H9 (cell line): ENCODE measurements around the gene MALAT1. TPM values are rescaled to one million over a fixed set of nuclear protein-coding genes. Genes with fewer than 3 reads are reported as not detected.

ENCODE experiments used
- DNase-seq: peaks from one replicate; pipeline ENCODE4 v3.0.0-alpha.2; 2017
- H2AFZ ChIP-seq: one replicate; pipeline ENCODE4 v1.6.1; 2013; ENCODE audit warnings: mild to moderate bottlenecking, low read length, control low read depth, moderate library complexity
- H2AK5ac ChIP-seq: 2 replicates; pipeline ENCODE4 v1.6.1; 2013; ENCODE audit warnings: low read length, control low read depth, mixed read lengths; ENCODE audit not compliant: insufficient read length
- H2BK120ac ChIP-seq: one replicate; pipeline ENCODE4 v1.6.1; 2013; ENCODE audit warnings: low read depth, mild to moderate bottlenecking, low read length, control low read depth, inconsistent platforms; ENCODE audit not compliant: poor library complexity, severe bottlenecking
- H2BK12ac ChIP-seq: 2 replicates; pipeline ENCODE4 v1.6.1; 2013; ENCODE audit warnings: low read length, control low read depth, mixed read lengths, low read depth; ENCODE audit not compliant: insufficient read length
- H2BK15ac ChIP-seq: 2 replicates; pipeline ENCODE4 v1.6.1; 2013; ENCODE audit warnings: low read depth, low read length, control low read depth
- H2BK20ac ChIP-seq: one replicate; pipeline ENCODE4 v1.6.1; 2013; ENCODE audit warnings: low read depth, mild to moderate bottlenecking, low read length, control low read depth, inconsistent platforms; ENCODE audit not compliant: poor library complexity, severe bottlenecking
- H2BK5ac ChIP-seq: 2 replicates; pipeline ENCODE4 v1.6.1; 2013; ENCODE audit warnings: low read length, control low read depth, mixed read lengths; ENCODE audit not compliant: insufficient read length
- H3K14ac ChIP-seq: 2 replicates; pipeline ENCODE4 v1.6.1; 2013; ENCODE audit warnings: low read length, control low read depth; ENCODE audit not compliant: insufficient read depth
- H3K18ac ChIP-seq: 2 replicates; pipeline ENCODE4 v1.6.1; 2013; ENCODE audit warnings: low read depth, mild to moderate bottlenecking, mixed read lengths, low read length, control low read depth; ENCODE audit not compliant: insufficient read length
- H3K23ac ChIP-seq: 2 replicates; pipeline ENCODE4 v1.6.1; 2013; ENCODE audit warnings: low read length, control low read depth, mixed read lengths, low read depth; ENCODE audit not compliant: insufficient read length
- H3K23me2 ChIP-seq: 2 replicates; pipeline ENCODE4 v1.6.1; 2013; ENCODE audit warnings: low read depth, mild to moderate bottlenecking, mixed read lengths, low read length, control low read depth; ENCODE audit not compliant: insufficient read length, poor library complexity, severe bottlenecking
- H3K27ac ChIP-seq: 2 replicates; pipeline ENCODE4 v1.5.1; 2013; ENCODE audit warnings: low read length, control low read depth, mixed read lengths, low read depth; ENCODE audit not compliant: insufficient read length
- H3K27me3 ChIP-seq: 2 replicates; pipeline ENCODE4 v1.6.1; 2013; ENCODE audit warnings: low read length, control low read depth, inconsistent platforms; ENCODE audit not compliant: insufficient read depth
- H3K4ac ChIP-seq: 2 replicates; pipeline ENCODE4 v1.6.1; 2013; ENCODE audit warnings: low read depth, mild to moderate bottlenecking, control low read depth, inconsistent platforms, low read length, moderate library complexity
- H3K4me1 ChIP-seq: 2 replicates; pipeline ENCODE4 v1.6.1; 2013; ENCODE audit warnings: low read length, control low read depth, inconsistent platforms; ENCODE audit not compliant: insufficient read depth
- H3K4me2 ChIP-seq: 2 replicates; pipeline ENCODE4 v1.6.1; 2013; ENCODE audit warnings: low read length, control low read depth, mixed read lengths; ENCODE audit not compliant: insufficient read length, insufficient read depth
- H3K56ac ChIP-seq: 2 replicates; pipeline ENCODE4 v1.6.1; 2013; ENCODE audit warnings: low read depth, mild to moderate bottlenecking, mixed read lengths, low read length, control low read depth; ENCODE audit not compliant: insufficient read length
- H3K79me1 ChIP-seq: 2 replicates; pipeline ENCODE4 v1.6.1; 2013; ENCODE audit warnings: low read depth, mild to moderate bottlenecking, moderate library complexity, low read length, control low read depth, inconsistent platforms; ENCODE audit not compliant: insufficient read depth, poor library complexity, severe bottlenecking
- H3K79me2 ChIP-seq: 2 replicates; pipeline ENCODE4 v1.6.1; 2013; ENCODE audit warnings: low read length, control low read depth, inconsistent platforms; ENCODE audit not compliant: insufficient read depth
- H3K9ac ChIP-seq: 2 replicates; pipeline ENCODE4 v1.6.1; 2013; ENCODE audit warnings: low read length, control low read depth, mixed read lengths; ENCODE audit not compliant: insufficient read length; ENCODE audit errors: extremely low read depth
- H3K9me3 ChIP-seq: one replicate; pipeline ENCODE4 v1.6.1; 2013; ENCODE audit warnings: low read depth, low read length, inconsistent platforms; ENCODE audit not compliant: control insufficient read depth
- H3T11ph ChIP-seq: one replicate; pipeline ENCODE4 v1.6.1; 2013; ENCODE audit warnings: mild to moderate bottlenecking, low read length, control low read depth, inconsistent platforms
- H4K20me1 ChIP-seq: one replicate; pipeline ENCODE4 v1.6.1; 2013; ENCODE audit not compliant: control insufficient read depth, insufficient read length, insufficient read depth
- H4K5ac ChIP-seq: 2 replicates; pipeline ENCODE4 v1.6.1; 2013; ENCODE audit warnings: low read depth, mild to moderate bottlenecking, mixed read lengths, low read length, control low read depth; ENCODE audit not compliant: insufficient read length
- H4K8ac ChIP-seq: replicated peaks from 2 replicates; pipeline ENCODE4 v1.6.1; 2013; ENCODE audit warnings: low read length, control low read depth, mixed read lengths, low read depth; ENCODE audit not compliant: insufficient read length
- H4K91ac ChIP-seq: 2 replicates; pipeline ENCODE4 v1.6.1; 2013; ENCODE audit warnings: low read depth, mild to moderate bottlenecking, moderate library complexity, mixed read lengths, low read length, control low read depth; ENCODE audit not compliant: insufficient read length
- H3K27ac Mint-ChIP-seq, 3 experiments: 2 replicates in 2 of 3; 3 replicates in 1 of 3; pipeline ENCODE4 v1.8.0; 2020 to 2021; ENCODE audit warnings: mixed read lengths in 3 of 3, mild to moderate bottlenecking in 1 of 3, moderate library complexity in 1 of 3
- H3K27me3 Mint-ChIP-seq: 2 replicates; pipeline ENCODE4 v1.8.0; 2021; ENCODE audit warnings: low read depth, mild to moderate bottlenecking, moderate library complexity, mixed read lengths
- H3K36me3 Mint-ChIP-seq, 3 experiments: 2 replicates in 2 of 3; 3 replicates in 1 of 3; pipeline ENCODE4 v1.8.0; 2020 to 2021; ENCODE audit warnings: low read depth in 3 of 3, mixed read lengths in 3 of 3; ENCODE audit not compliant: insufficient read depth in 1 of 3
- H3K4me1 Mint-ChIP-seq, 2 experiments: 2 replicates each; pipeline ENCODE4 v1.8.0; 2020; ENCODE audit warnings: mixed read lengths in 2 of 2
- H3K4me3 Mint-ChIP-seq, 2 experiments: 2 replicates in 1 of 2; 3 replicates in 1 of 2; pipeline ENCODE4 v1.8.0; 2020 to 2021; ENCODE audit warnings: mild to moderate bottlenecking in 2 of 2, mixed read lengths in 2 of 2, moderate library complexity in 1 of 2
- H3K9me3 Mint-ChIP-seq, 2 experiments: 2 replicates in 1 of 2; 3 replicates in 1 of 2; pipeline ENCODE4 v1.8.0; 2020; ENCODE audit warnings: mild to moderate bottlenecking in 2 of 2, mixed read lengths in 2 of 2, moderate library complexity in 1 of 2
- CTCF ChIP-seq: fragments of 200-600 bp; sonication (generic); conservative IDR thresholded peaks from 3 replicates; pipeline ENCODE4 v1.8.0; 2021; ENCODE audit warnings: antibody characterized with exemption, mild to moderate bottlenecking
- WGBS: extraction: QIAGEN DNeasy Blood & Tissue Kit; methylation state at CpG from one replicate; pipeline ENCODE4 v1.1.7; 2013; ENCODE audit warnings: missing lambda C conversion rate, low lambda C conversion rate, mixed read lengths; ENCODE audit not compliant: insufficient read length; ENCODE audit errors: extremely low coverage; 5-methylcytosine and 5-hydroxymethylcytosine counted together
- total RNA-seq: library from RNA; stranded (reverse); gene quantifications from 2 replicates; pipeline ENCODE4 v1.2.1, GENCODE V29; 2021

MALAT1 gene
- total RNA-seq, 1 experiment from 2014 or later: 1,934 TPM

- Histone ChIP-seq H3K4me2 (no peak overlapping the region), H2BK20ac (no peak overlapping the region), H3K9me3 (no peaks in the 10 kb centered on the region), H3K9ac (no peak overlapping the region), H4K20me1 (no peaks in the 10 kb centered on the region), H2BK5ac (no peak overlapping the region), H3K23me2 (peaks cover 10% of the 10 kb centered on the region), H3K27ac (no peak overlapping the region), H3K56ac (no peak overlapping the region), H3T11ph (no peak overlapping the region), H3K4me1 (peaks cover 6% of the 10 kb centered on the region), H3K27me3 (no peaks in the 10 kb centered on the region), H2AFZ (no peak overlapping the region), H2AK5ac (no peak overlapping the region), H3K14ac (no peak overlapping the region), H2BK12ac (no peak overlapping the region), H3K79me1 (no peaks in the 10 kb centered on the region), H4K8ac (no peak overlapping the region), H4K5ac (no peak overlapping the region), H3K23ac (no peak overlapping the region), H3K4ac (no peak overlapping the region), H4K91ac (no peak overlapping the region), H3K18ac (no peak overlapping the region), H3K79me2 (no peaks in the 10 kb centered on the region), H2BK15ac (no peak overlapping the region), H2BK120ac (no peak overlapping the region)
- WGBS: no CpG with 5 or more reads among the region's 3 CpGs
- no peak for TF ChIP-seq CTCF
- H3K27me3 Mint-ChIP-seq: peaks cover 5% of the 10 kb centered on the region
- H3K36me3 Mint-ChIP-seq: no peaks in the 10 kb centered on the region
- peaks cover 22 to 29% of the 10 kb centered on the region in 2 experiments for H3K4me1 Mint-ChIP-seq
- H3K27ac Mint-ChIP-seq: no peak overlapping the region
- H3K4me3 Mint-ChIP-seq: no peak overlapping the region
- no peak for DNase-seq
- H3K9me3 Mint-ChIP-seq: no peaks in the 10 kb centered on the region; a peak in 2 of 5 replicates
These were observed 24.0 kb upstream of the MALAT1 start for GRCh38 chr11:65474864-65475263.
